GM10248 (cell line): Measurements from ENCODE around the gene SCGB1A1.

Source experiments
- CTCF ChIA-PET: fragments of 300-600 bp; sonication (Branson Sonifier 250); formaldehyde crosslinking; extraction: SDS; loops from one replicate; lab custom pipeline; 2021; ENCODE audit warnings: antibody characterized with exemption; lab: Yijun Ruan, JAX
- POLR2A ChIA-PET: fragments of 350-650 bp; sonication (Branson Sonifier 250); formaldehyde crosslinking; extraction: SDS; loops from one replicate; lab custom pipeline; 2020; ENCODE audit warnings: antibody characterized with exemption; lab: Yijun Ruan, JAX
- DNase-seq: peaks from one replicate; pipeline ENCODE4 v3.0.0; 2012; ENCODE audit errors: extremely low spot score
- CTCF ChIP-seq: IDR thresholded peaks from 2 replicates; pipeline ENCODE4 v1.5.1; 2012; ENCODE audit warnings: mild to moderate bottlenecking, low read depth; ENCODE audit errors: extremely low read depth, missing control alignments, control extremely low read depth

The SCGB1A1 gene

GRCh38 chr11:62416596-62416995, 2.2 kb upstream of the SCGB1A1 start:
- DNase-seq, result no peak
- no peak for TF ChIP-seq CTCF
- ChIA-PET CTCF (interaction anchor here (1.4 kb wide), 1 partner anchor 8 kb away, joined by 6 read pairs; no protein-coding TSS in a partner anchor), POLR2A (no interaction called here)

- ChIA-PET CTCF (interaction anchor here (1.1 to 1.4 kb wide), 2 partner anchors 12 to 276 kb away, joined by 3 to 6 read pairs; no protein-coding TSS in a partner anchor), POLR2A (no interaction called here)
- no peak for DNase-seq
- TF ChIP-seq CTCF, result no peak
Observed at GRCh38 chr11:62418136-62418535, 697 bp upstream of the SCGB1A1 start.

GRCh38 chr11:62419314-62419929, 589 bp downstream of the SCGB1A1 start:
- DNase-seq, result no peak
- ChIA-PET CTCF (interaction anchor here (1.0 to 1.4 kb wide), 2 partner anchors 123 to 275 kb away, joined by 3 to 6 read pairs; no protein-coding TSS in a partner anchor), POLR2A (no interaction called here)
- TF ChIP-seq CTCF, result no peak

- TF ChIP-seq CTCF, result no peak
- no peak for DNase-seq
- POLR2A ChIA-PET, result no interaction called here
- CTCF ChIA-PET, result interaction anchor here (1.0 kb wide), 1 partner anchor 123 kb away, joined by 3 read pairs; no protein-coding TSS in a partner anchor
Observed at GRCh38 chr11:62419943-62420342, 1.1 kb downstream of the SCGB1A1 start.

GRCh38 chr11:62420882-62421281, 2.0 kb downstream of the SCGB1A1 start:
- ChIA-PET POLR2A (no interaction called here), CTCF (interaction anchor here (2.4 to 5.8 kb wide), 2 partner anchors 122 to 140 kb away, joined by 11 to 83 read pairs; no protein-coding TSS in a partner anchor)
- no peak for DNase-seq
- TF ChIP-seq CTCF, result no peak

- ChIA-PET CTCF (interaction anchor here (1.3 to 5.8 kb wide), 5 partner anchors 22 to 170 kb away, joined by 3 to 83 read pairs (median 11); partner anchors contain the start of gene TUT1), POLR2A (no interaction called here)
- DNase-seq, result no peak
- no peak for TF ChIP-seq CTCF
Observed at GRCh38 chr11:62421996-62422395, 3.2 kb downstream of the SCGB1A1 start.
